Measurements from ENCODE around the gene LRRK1.

The LRRK1 gene

DNA sequence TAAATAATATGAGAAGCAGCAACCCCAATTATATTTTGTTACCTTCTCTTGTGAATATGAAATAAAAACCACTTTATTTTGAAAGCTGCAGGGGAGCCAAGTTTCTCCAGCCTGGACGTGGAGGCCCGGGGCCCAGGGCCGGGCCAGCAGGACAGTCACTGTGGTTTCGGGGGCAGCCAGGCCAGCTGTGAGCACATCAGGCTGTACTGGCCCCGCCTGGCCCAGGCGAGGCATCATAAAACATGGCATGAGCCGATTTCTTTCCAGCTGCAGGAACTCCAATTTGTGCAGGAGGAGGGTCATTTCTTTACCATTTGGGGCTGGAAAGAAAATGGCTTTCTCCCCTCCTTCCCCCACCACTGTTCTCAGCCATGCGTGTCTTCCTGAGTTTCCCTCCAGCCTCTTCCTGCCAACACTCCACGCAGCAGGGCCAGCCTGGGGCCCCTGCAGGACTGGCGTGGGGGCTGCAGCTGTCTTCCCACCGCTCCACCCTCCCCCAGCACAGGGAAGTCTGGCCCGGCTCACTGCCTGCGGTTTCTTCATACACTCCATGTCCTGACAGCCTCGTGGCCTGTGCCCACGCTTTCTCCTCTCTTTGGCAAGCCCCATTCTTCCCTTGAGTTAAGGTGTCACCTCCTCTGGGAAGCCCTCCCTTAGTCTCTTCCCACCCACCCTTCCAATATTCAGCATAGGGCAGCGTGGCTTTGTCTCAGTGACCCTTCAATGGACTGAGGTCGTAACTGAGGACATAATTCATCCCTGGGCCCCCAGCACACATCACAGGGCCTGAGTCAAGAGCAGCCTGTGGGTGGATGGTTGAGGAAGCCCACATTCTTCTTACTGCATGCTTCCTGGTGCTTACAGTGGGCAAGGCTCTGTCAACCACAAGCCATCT is 196.9 kb downstream of the LRRK1 start:
- H3K27me3 Mint-ChIP-seq = no peaks in the 10 kb centered on the region
- no peak overlapping the region for H3K27ac Mint-ChIP-seq
- no peak for DNase-seq

GRCh38 chr15:101116681-101116976 is 197.5 kb downstream of the LRRK1 start:
- no peaks in the 10 kb centered on the region for H3K9me3 Mint-ChIP-seq
- no peaks in the 10 kb centered on the region for H3K36me3 Mint-ChIP-seq (ENCODE audit: low read depth)
- no peak overlapping the region for H3K4me3 Mint-ChIP-seq
- H3K4me1 Mint-ChIP-seq (ENCODE audit: low read depth) = peaks cover 8% of the 10 kb centered on the region
- H3K27me3 Mint-ChIP-seq = no peaks in the 10 kb centered on the region
- no peak overlapping the region for H3K27ac Mint-ChIP-seq
- DNase-seq = no peak

More for the DNA sequence above, 196.9 kb downstream of the LRRK1 start:
- H3K36me3 Mint-ChIP-seq (ENCODE audit: low read depth) = no peaks in the 10 kb centered on the region
- peaks cover 4% of the 10 kb centered on the region for H3K4me1 Mint-ChIP-seq (ENCODE audit: low read depth)
- H3K4me3 Mint-ChIP-seq = no peak overlapping the region
- no peaks in the 10 kb centered on the region for H3K9me3 Mint-ChIP-seq

- Mint-ChIP-seq H3K4me3 (no peak overlapping the region), H3K36me3 (ENCODE audit: low read depth) (no peaks in the 10 kb centered on the region), H3K4me1 (ENCODE audit: low read depth) (peaks cover 19% of the 10 kb centered on the region), H3K27me3 (no peaks in the 10 kb centered on the region), H3K9me3 (no peaks in the 10 kb centered on the region), H3K27ac (no peak overlapping the region)
- DNase-seq = no peak
Measured at GRCh38 chr15:101118116-101118515, 199.0 kb downstream of the LRRK1 start.

- no peak for DNase-seq
- Mint-ChIP-seq H3K4me3 (no peak overlapping the region), H3K27ac (no peak overlapping the region), H3K9me3 (no peaks in the 10 kb centered on the region), H3K36me3 (ENCODE audit: low read depth) (no peaks in the 10 kb centered on the region), H3K4me1 (ENCODE audit: low read depth) (peaks cover 24% of the 10 kb centered on the region), H3K27me3 (no peaks in the 10 kb centered on the region)
Measured at GRCh38 chr15:101118615-101119014, 199.5 kb downstream of the LRRK1 start.

- Mint-ChIP-seq H3K36me3 (ENCODE audit: low read depth) (no peaks in the 10 kb centered on the region), H3K27me3 (no peaks in the 10 kb centered on the region), H3K9me3 (no peaks in the 10 kb centered on the region), H3K4me3 (no peak overlapping the region), H3K27ac (peak overlapping the region; percentile 23), H3K4me1 (ENCODE audit: low read depth) (peaks cover 30% of the 10 kb centered on the region)
- no peak for DNase-seq
Measured at GRCh38 chr15:101119181-101119580, 200.0 kb downstream of the LRRK1 start.
